Muscle of leg (tissue), 11 donors: ENCODE data around the gene ATP2A3. TPM values are rescaled to one million over a fixed set of nuclear protein-coding genes. Genes with fewer than 3 reads are reported as not detected.

Source experiments
- DNase-seq: peaks from one replicate; pipeline ENCODE4 v3.0.0; 2013
- H3K27ac ChIP-seq: one replicate; pipeline ENCODE4 v1.5.1; 2013; ENCODE audit warnings: mild to moderate bottlenecking, low read length, control low read depth
- H3K27me3 ChIP-seq: one replicate; pipeline ENCODE4 v1.6.1; 2013; ENCODE audit warnings: low read length; ENCODE audit not compliant: control insufficient read depth, insufficient read depth
- H3K36me3 ChIP-seq: one replicate; pipeline ENCODE4 v1.6.1; 2013; ENCODE audit warnings: low read length; ENCODE audit not compliant: control insufficient read depth, insufficient read depth
- H3K4me1 ChIP-seq: one replicate; pipeline ENCODE4 v1.6.1; 2013; ENCODE audit warnings: low read length; ENCODE audit not compliant: control insufficient read depth, insufficient read depth
- H3K4me3 ChIP-seq: one replicate; pipeline ENCODE4 v1.5.1; 2013; ENCODE audit warnings: low read length, control low read depth
- H3K9me3 ChIP-seq: replicated peaks from 2 replicates; pipeline ENCODE4 v1.6.1; 2013; ENCODE audit warnings: low read depth, low read length; ENCODE audit not compliant: control insufficient read depth
- WGBS: methylation state at CpG from one replicate; pipeline ENCODE4 v1.1.5; 2013; ENCODE audit warnings: missing lambda C conversion rate; ENCODE audit not compliant: insufficient coverage; 5-methylcytosine and 5-hydroxymethylcytosine counted together
- polyA plus RNA-seq, 8 donors: library from polyadenylated mRNA; unstranded; fragments of 120-200 nt; gene quantifications; one replicate each; pipeline versions ENCODE4 v1.2.1 to v1.2.3, GENCODE V29; 2013; ENCODE audit warnings: inconsistent platforms in 1 of 8, low replicate concordance in 1 of 8; ENCODE audit not compliant: insufficient read length in 8 of 8, insufficient read depth in 1 of 8
- total RNA-seq: library from RNA; stranded (reverse); fragments of 120-200 nt; gene quantifications from one replicate; pipeline ENCODE4 v1.2.4, GENCODE V29; 2013

Gene ATP2A3
- total and polyA plus RNA-seq, 9 donors = 2.5 to 6.8 (median 4.5) TPM

DNA sequence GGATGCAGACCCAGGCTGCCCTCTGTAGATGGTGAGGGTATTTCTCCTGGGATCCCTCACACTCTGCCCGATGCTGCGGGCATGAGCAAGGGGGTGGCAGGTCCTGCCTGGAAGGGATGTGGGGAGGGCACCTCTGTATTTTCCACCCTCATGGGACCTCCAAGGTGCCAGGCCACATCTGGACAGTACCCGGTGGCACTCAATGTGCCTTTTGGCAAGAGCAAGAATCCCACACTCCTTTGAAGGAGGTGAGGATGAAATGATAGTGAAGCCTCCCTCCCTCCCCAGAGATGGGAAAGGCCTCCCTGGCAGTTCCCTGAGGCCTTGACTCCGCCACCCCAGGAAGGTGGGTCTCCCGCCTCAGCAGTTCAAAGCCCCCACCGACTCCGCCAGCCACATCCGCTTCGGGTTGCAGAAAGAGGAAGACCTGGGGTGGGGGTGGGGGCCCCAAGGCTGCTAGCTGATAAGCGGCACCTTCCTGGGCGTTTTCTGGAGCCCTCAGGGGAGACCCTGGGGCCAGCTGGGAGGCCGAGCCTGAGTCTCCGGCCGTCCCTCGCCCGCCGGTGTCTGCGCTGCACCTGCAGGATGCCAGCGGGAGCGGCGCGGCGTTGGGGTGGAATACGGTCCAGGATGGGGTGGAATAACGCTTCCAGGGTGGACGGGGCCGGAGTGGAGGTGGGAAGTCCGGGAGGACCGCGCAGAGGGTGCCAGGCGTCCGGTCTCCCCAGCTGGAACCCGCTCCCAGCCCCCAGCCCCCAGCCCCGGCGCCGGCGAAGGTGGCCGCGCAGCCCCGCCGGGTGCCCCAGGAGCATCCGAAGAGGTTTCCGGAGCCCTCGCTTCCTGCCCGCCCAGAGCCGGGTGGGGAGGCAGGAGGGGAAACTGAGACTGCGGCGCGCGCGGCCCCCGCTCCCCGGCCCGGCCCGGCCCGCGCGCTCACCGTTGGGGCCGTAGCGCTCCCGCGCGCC, 718 bp downstream of the ATP2A3 start:
- no peak for DNase-seq
- H3K4me3 ChIP-seq = peak overlapping the region; percentile 3
- no peaks in the 10 kb centered on the region for H3K36me3 ChIP-seq
- no peak overlapping the region for H3K27ac ChIP-seq
- H3K9me3 ChIP-seq = no peaks in the 10 kb centered on the region
- peaks cover 50% of the 10 kb centered on the region for H3K4me1 ChIP-seq
- H3K27me3 ChIP-seq = peaks cover 55% of the 10 kb centered on the region
- WGBS = 5% methylated on average over 57 of the region's 64 CpGs

DNA sequence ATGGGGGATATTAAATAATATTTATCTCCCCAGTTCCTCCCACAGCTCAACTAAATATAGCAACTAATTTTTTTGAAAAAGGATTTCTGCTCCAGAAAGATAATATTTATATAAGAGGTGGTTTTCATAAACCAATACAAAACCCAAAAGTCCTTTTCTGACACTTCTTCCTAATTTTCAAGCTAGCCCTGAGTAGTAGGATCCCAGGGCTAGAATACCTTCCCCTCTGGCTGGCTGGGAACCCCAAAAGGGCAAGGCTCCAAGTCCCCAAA, 1.3 kb downstream of the ATP2A3 start:
- H3K27me3 ChIP-seq = peaks cover 50% of the 10 kb centered on the region
- no peaks in the 10 kb centered on the region for H3K9me3 ChIP-seq
- H3K36me3 ChIP-seq = no peaks in the 10 kb centered on the region
- no peak overlapping the region for H3K27ac ChIP-seq
- DNase-seq = no peak
- H3K4me1 ChIP-seq = peaks cover 54% of the 10 kb centered on the region
- no peak overlapping the region for H3K4me3 ChIP-seq

DNA sequence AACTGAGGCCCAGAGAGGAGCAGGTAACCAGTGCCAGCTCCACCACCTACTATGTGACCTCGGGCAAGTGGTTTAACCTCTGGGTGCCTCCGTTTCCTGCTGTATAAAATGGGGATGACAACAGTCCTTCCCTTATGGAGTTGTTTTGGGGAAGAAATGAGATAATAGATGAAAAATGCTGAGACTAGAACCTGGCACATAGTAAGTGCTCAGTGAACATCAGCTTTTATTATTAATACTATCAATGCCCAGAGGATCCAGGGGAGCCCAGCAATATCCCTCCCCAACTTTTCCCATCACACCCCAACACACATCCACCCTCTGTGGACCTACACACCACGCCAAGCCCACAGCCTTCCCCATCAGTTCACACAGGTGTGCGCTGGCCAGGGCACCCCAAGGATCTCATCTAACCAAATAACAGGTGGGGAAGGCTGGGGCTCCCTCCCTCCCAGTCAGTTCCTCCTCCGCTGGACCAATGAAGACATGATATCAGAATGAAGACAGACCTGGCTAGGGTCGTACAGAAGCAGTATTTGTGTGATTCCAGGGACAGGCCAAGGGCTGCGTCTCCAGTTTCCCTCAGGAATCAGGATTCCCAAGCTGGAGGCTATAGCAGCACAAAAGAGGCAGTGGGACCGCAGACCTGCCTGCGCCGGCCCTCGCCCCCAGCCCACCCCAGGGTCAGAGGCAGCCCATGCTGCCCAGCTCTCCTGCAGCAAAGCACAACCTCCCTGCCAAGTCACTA, 1.8 kb downstream of the ATP2A3 start:
- WGBS = 50% methylated on average over 6 of the region's 11 CpGs
- Histone ChIP-seq H3K27ac (no peak overlapping the region), H3K36me3 (no peaks in the 10 kb centered on the region), H3K27me3 (peaks cover 48% of the 10 kb centered on the region), H3K9me3 (no peaks in the 10 kb centered on the region), H3K4me3 (no peak overlapping the region), H3K4me1 (peaks cover 57% of the 10 kb centered on the region)
- no peak for DNase-seq

DNA sequence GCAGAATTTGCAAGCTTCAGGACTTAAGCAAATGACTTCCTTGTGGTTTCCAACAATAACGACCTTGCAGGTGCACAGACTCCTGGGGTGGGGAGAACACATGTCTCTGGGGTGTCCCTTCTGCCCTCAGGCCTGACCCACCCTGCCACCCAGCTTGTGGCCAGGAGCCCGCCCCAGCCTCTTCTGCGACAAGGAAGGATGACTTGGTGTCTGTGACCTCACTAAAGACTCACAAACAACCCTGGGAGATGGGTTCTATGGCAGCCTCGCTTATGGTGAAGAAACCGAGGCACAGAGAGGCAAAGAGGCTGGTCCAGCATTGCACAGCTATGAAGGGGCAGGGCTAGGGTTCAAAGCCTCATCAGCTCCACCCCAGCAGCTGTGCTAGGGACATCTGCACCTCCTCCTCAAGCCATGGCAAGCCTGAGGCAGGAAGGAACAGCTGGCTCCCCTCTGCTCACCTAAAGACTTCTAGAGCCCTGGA, 2.6 kb downstream of the ATP2A3 start:
- Histone ChIP-seq H3K27ac (no peak overlapping the region), H3K36me3 (no peaks in the 10 kb centered on the region), H3K4me3 (no peak overlapping the region), H3K27me3 (peaks cover 47% of the 10 kb centered on the region), H3K4me1 (peaks cover 62% of the 10 kb centered on the region), H3K9me3 (no peaks in the 10 kb centered on the region)
- no peak for DNase-seq
- WGBS = 50% methylated on average over 2 of the region's 5 CpGs

DNA sequence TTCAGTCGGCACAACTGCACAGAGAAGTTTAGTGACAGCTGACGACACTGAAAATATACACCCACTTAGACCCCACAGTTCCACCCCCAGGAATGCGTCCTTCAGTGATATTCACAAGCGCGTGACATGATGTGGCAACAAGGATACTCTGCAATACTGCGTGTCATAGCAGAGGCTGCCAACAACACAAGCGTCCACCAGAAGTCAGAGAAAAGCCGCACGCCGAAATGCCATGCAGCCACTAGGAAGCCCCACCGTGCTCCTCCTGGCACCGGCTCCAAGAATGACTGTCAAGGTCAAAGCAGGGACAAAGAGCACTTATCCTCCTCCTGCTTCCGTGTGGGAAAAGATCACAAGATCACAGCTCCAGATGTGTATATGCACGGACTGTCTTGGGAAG, 3.5 kb downstream of the ATP2A3 start:
- Histone ChIP-seq H3K4me3 (no peak overlapping the region), H3K27ac (no peak overlapping the region), H3K4me1 (peaks cover 69% of the 10 kb centered on the region), H3K36me3 (no peaks in the 10 kb centered on the region), H3K9me3 (no peaks in the 10 kb centered on the region), H3K27me3 (peaks cover 44% of the 10 kb centered on the region)
- no peak for DNase-seq
- 58% methylated on average over 13 of the region's 14 CpGs for WGBS

DNA sequence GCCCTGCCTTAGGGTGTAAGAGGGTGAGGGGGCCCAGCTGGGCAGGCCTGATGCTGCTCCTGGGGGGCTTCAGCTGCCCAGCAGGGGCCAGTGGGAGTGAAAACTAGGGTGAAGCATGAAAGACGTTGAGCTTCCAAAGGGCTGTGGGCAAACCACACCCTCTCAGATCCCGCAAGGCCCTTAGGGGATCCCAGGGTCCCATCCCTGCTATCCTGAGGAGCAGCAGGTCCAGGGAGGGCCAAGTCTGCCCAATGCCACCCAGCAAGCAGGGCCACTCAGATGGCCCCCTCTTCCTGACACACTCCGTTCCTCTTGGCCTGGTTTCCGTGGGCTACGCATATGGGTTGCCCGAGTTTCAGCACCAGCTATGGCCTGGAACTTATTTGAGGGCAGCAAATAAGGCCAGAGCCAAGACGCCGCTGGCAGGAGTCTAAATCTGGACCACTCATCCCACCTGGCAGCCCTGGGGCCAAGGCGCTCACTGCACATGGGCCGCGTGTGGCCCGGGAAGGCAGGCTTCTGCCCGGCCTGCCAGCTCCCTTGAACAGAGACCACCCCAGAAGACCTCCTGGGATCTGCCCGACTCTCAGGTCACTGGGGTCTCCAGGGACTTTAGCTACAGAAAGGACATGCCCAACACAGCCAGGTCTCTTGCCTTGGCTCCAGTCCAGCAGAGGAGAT, 4.2 kb downstream of the ATP2A3 start:
- Histone ChIP-seq H3K36me3 (no peaks in the 10 kb centered on the region), H3K9me3 (no peaks in the 10 kb centered on the region), H3K4me1 (peaks cover 71% of the 10 kb centered on the region), H3K4me3 (no peak overlapping the region), H3K27ac (no peak overlapping the region), H3K27me3 (peaks cover 37% of the 10 kb centered on the region)
- no peak for DNase-seq
- WGBS = 87% methylated on average over 14 of the region's 14 CpGs

DNA sequence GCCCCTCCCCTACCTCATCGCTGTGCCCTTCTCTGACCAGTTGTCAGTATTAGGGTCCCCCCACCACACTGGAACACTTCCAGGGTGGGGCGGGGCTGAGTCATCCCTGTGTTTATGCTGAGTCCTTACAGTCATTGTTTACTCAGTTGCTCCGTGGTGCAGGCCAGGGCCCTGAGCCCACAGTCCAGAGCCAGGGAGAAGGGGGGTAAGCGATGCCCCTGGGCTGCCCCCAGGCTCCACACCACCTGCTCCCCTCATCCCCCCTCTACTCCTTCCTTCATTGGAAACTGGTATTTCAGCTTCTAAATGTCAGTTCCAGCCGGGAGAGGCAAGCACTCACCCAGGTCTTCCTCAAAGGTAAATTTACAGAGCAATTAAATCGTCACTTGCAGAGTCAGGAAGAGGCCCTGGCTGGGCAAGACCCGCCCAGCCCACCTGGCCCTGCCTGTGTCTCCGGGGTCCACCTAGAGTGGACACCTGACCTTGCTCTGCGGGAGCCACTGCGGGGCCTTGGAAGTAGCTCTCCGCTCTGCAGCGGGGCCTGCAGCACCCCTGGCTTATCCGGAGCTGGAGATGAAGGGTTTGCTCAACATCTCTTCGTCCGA, 4.8 kb downstream of the ATP2A3 start:
- Histone ChIP-seq H3K36me3 (no peaks in the 10 kb centered on the region), H3K27ac (no peak overlapping the region), H3K4me3 (no peak overlapping the region), H3K9me3 (no peaks in the 10 kb centered on the region), H3K4me1 (peaks cover 71% of the 10 kb centered on the region), H3K27me3 (peaks cover 30% of the 10 kb centered on the region)
- 67% methylated on average over 11 of the region's 15 CpGs for WGBS
- no peak for DNase-seq

DNA sequence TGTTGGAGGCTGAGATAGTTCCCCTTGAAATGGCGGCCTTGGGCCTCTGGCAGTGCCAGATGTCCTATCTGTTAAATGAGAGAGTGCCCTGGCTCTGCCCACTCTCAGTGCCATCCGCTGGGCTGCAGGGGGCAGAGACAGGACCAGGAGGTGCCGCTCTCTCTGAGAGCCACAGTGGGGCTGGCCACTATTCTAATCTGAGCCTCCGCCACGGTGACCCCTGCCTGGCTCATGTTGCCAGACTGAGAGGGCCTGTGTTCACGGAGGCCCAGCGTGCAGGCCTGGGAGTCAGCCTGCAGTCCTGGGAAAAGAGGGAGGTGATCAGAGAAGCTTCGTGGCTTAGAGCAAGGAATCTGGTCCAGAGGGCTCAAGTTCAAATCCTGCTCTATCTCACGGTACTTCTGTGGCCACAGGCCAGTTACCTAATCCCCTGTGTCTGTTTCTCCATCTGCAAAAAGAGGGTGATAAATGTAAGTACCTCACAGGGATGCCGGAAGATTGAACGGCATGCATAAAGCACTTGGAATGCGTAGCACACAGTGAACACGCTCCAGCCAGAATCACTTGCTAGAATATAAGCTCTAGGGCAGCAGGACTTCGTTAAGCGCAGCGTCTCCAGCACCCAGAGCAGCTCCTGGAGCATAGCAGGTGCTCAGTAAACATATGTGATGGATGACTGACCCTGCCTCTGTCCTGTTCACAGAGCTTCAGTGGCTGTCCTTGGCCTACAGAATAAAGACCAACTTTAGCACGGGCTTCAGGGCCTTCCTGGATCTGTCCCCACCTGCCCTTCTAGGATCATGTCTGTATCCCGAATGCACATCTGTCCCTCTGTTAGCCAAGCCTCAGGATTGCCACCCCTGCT, 6.3 kb downstream of the ATP2A3 start:
- H3K27ac ChIP-seq = no peak overlapping the region
- no peaks in the 10 kb centered on the region for H3K36me3 ChIP-seq
- 52% methylated on average over 12 of the region's 18 CpGs for WGBS
- no peak for DNase-seq
- peaks cover 63% of the 10 kb centered on the region for H3K4me1 ChIP-seq
- H3K4me3 ChIP-seq = no peak overlapping the region
- no peaks in the 10 kb centered on the region for H3K9me3 ChIP-seq
- H3K27me3 ChIP-seq = peaks cover 19% of the 10 kb centered on the region

DNA sequence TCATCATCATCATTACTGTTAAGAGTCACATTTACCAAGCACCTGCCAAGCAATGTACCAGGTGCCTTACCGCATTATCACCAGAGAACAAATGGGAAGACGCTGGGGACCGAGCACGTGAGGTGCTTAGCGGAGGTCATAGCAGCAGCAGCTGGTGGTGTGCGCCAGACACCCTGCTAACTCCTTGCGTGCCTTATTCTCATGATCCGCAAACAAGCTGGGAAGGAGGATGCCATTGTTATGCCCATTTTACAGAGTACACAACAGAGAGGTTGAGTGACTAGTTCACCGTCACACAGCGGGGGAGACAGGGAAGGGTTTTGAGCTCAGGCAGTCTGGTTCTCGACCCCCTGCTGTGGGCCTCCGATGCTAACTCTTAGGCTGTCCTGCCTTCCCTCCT, 7.3 kb downstream of the ATP2A3 start:
- H3K27ac ChIP-seq = no peak overlapping the region
- no peak for DNase-seq
- H3K27me3 ChIP-seq = peaks cover 9% of the 10 kb centered on the region
- H3K4me1 ChIP-seq = peaks cover 59% of the 10 kb centered on the region
- H3K36me3 ChIP-seq = no peaks in the 10 kb centered on the region
- 77% methylated on average over 9 of the region's 12 CpGs for WGBS
- no peaks in the 10 kb centered on the region for H3K9me3 ChIP-seq
- no peak overlapping the region for H3K4me3 ChIP-seq
